ENCODE data around the gene SIDT1. TPM values are rescaled to one million over a fixed set of nuclear protein-coding genes. Genes with fewer than 3 reads are reported as not detected.

SIDT1 gene
- total RNA-seq, 1 experiment from 2014 or later: not detected

GRCh38 chr3:113556946-113557335, 24.6 kb downstream of the SIDT1 start:
- TF ChIP-seq CTCF (conservative IDR thresholded peaks at IDR 0.05): no peak
- Histone ChIP-seq H3K18ac (ENCODE audit: insufficient read length, low read depth, low read length) (no peak overlapping the region), H2BK15ac (ENCODE audit: low read depth, low read length) (no peak overlapping the region), H3K4me1 (ENCODE audit: insufficient read depth, low read length) (no peaks in the 10 kb centered on the region), H2AFZ (ENCODE audit: low read length) (no peak overlapping the region), H4K8ac (replicated peaks; ENCODE audit: insufficient read length, low read depth, low read length) (no peak overlapping the region), H3K27ac (ENCODE audit: insufficient read length, low read depth, low read length) (no peak overlapping the region), H3K9me3 (ENCODE audit: control insufficient read depth, low read depth, low read length) (no peaks in the 10 kb centered on the region), H2BK20ac (ENCODE audit: low read depth, low read length, poor library complexity, severe bottlenecking) (no peak overlapping the region), H4K5ac (ENCODE audit: insufficient read length, low read depth, low read length) (no peak overlapping the region), H3T11ph (ENCODE audit: low read length) (no peak overlapping the region), H2BK5ac (ENCODE audit: insufficient read length, low read length) (no peak overlapping the region), H2BK120ac (ENCODE audit: low read depth, low read length, poor library complexity, severe bottlenecking) (no peak overlapping the region), H2AK5ac (ENCODE audit: insufficient read length, low read length) (no peak overlapping the region), H3K23ac (ENCODE audit: insufficient read length, low read depth, low read length) (no peak overlapping the region), H2BK12ac (ENCODE audit: insufficient read length, low read depth, low read length) (no peak overlapping the region), H3K79me1 (ENCODE audit: insufficient read depth, low read depth, low read length, poor library complexity, severe bottlenecking) (no peaks in the 10 kb centered on the region), H3K27me3 (ENCODE audit: insufficient read depth, low read length) (no peaks in the 10 kb centered on the region), H4K20me1 (ENCODE audit: control insufficient read depth, insufficient read depth, insufficient read length) (no peaks in the 10 kb centered on the region), H3K56ac (ENCODE audit: insufficient read length, low read depth, low read length) (no peak overlapping the region), H3K4ac (ENCODE audit: low read depth, low read length) (no peak overlapping the region), H4K91ac (ENCODE audit: insufficient read length, low read depth, low read length) (no peak overlapping the region), H3K23me2 (ENCODE audit: insufficient read length, low read depth, low read length, poor library complexity, severe bottlenecking) (no peaks in the 10 kb centered on the region), H3K9ac (ENCODE audit: extremely low read depth, insufficient read length, low read length) (no peak overlapping the region), H3K79me2 (ENCODE audit: insufficient read depth, low read length) (no peaks in the 10 kb centered on the region), H3K14ac (ENCODE audit: insufficient read depth, low read length) (no peak overlapping the region), H3K4me2 (ENCODE audit: insufficient read depth, insufficient read length, low read length) (no peak overlapping the region)
- no peaks in the 10 kb centered on the region for H3K27me3 Mint-ChIP-seq (ENCODE audit: low read depth)
- H3K27ac Mint-ChIP-seq: no peak overlapping the region
- no peaks in the 10 kb centered on the region for H3K9me3 Mint-ChIP-seq
- no peak for DNase-seq
- no peaks in the 10 kb centered on the region for H3K36me3 Mint-ChIP-seq (ENCODE audit: insufficient read depth in 1 of 3, low read depth in 3 of 3)
- no CpG with 5 or more reads among the region's 7 CpGs for WGBS (ENCODE audit: extremely low coverage, insufficient read length, low lambda C conversion rate)
- H3K4me1 Mint-ChIP-seq: peaks cover 0 to 2% of the 10 kb centered on the region in 2 experiments; a peak in 1 of 4 replicates
- no peak overlapping the region for H3K4me3 Mint-ChIP-seq

Data from H9 (cell line).